Stimulated activated CD4-positive, alpha-beta T cell treated with anti-CD3 and anti-CD28 coated beads, Interleukin-12 subunit alpha, Interleukin-12 subunit beta, amount 100 ng/mL, for 48 hours (primary cell): Measurements from ENCODE around the gene TUBB6.

ENCODE experiments used
- DNase-seq, 3 donors: peaks; one replicate each; pipeline ENCODE4 v3.0.0-alpha.2; 2020; ENCODE audit warnings: low read depth in 2 of 3, low spot score in 1 of 3

Gene TUBB6

GRCh38 chr18:12290086-12290485 is 18.0 kb upstream of the TUBB6 start:
- DNase-seq, result no peak

- no peak for DNase-seq
Measured at GRCh38 chr18:12291161-12291560, 16.9 kb upstream of the TUBB6 start.

- no peak for DNase-seq
Measured at GRCh38 chr18:12291690-12292089, 16.4 kb upstream of the TUBB6 start.

GRCh38 chr18:12293831-12294230 is 14.2 kb upstream of the TUBB6 start:
- DNase-seq, result no peak

- no peak for DNase-seq
Measured at GRCh38 chr18:12295389-12296086, 12.5 kb upstream of the TUBB6 start.

GRCh38 chr18:12296087-12296403 is 12.0 kb upstream of the TUBB6 start:
- no peak for DNase-seq

- DNase-seq, result no peak
Measured at GRCh38 chr18:12296457-12296856, 11.6 kb upstream of the TUBB6 start.

GRCh38 chr18:12299862-12300261 is 8.2 kb upstream of the TUBB6 start:
- no peak for DNase-seq

GRCh38 chr18:12301263-12302005 is 6.6 kb upstream of the TUBB6 start:
- DNase-seq, result no peak

GRCh38 chr18:12302391-12303147 is 5.5 kb upstream of the TUBB6 start:
- no peak for DNase-seq

- no peak for DNase-seq
Measured at GRCh38 chr18:12304351-12305210, 3.5 kb upstream of the TUBB6 start.

GRCh38 chr18:12305211-12305610 is 2.8 kb upstream of the TUBB6 start:
- DNase-seq, result no peak

GRCh38 chr18:12305930-12306629 is 2.0 kb upstream of the TUBB6 start:
- no peak for DNase-seq

GRCh38 chr18:12306752-12307700 is 1.0 kb upstream of the TUBB6 start:
- no peak for DNase-seq

- DNase-seq, result no peak
Measured at GRCh38 chr18:12308386-12309100, 502 bp downstream of the TUBB6 start.

GRCh38 chr18:12309683-12310198 is 1.7 kb downstream of the TUBB6 start:
- no peak for DNase-seq

- DNase-seq, result no peak
Measured at GRCh38 chr18:12310762-12311161, 2.7 kb downstream of the TUBB6 start.

- DNase-seq, result no peak
Measured at GRCh38 chr18:12312976-12313375, 4.9 kb downstream of the TUBB6 start.
